HCT116 (cell line): ENCODE data around the gene PLD1. TPM values are rescaled to one million over a fixed set of nuclear protein-coding genes. Genes with fewer than 3 reads are reported as not detected.

Experiments
- ATAC-seq: fragments of 200-7000 bp; cut with Tn5 transposase; 2 replicates; pipeline ENCODE4 v1.9.1; 2020; ENCODE audit warnings: mild to moderate bottlenecking, moderate library complexity
- BruUV-seq: library from RNA; stranded (reverse); fragments of 400-500 nt; replicated peaks from 2 replicates; lab custom pipeline; 2021; lab: Mats Ljungman, UMichigan
- CTCF ChIA-PET: fragments of 300-600 bp; sonication (Branson Sonifier 250); formaldehyde crosslinking; loops from one replicate; lab custom pipeline; 2021; ENCODE audit warnings: antibody characterized with exemption; lab: Charles Lee
- POLR2A ChIA-PET: fragments of 300-600, 350-600 bp; sonication (Branson Sonifier 250); formaldehyde crosslinking; loops from one replicate; lab custom pipeline; 2021; ENCODE audit warnings: antibody characterized with exemption; lab: Charles Lee
- RAD21 ChIA-PET, 2 experiments: fragments of 300-600 bp; sonication (Branson Sonifier 250); formaldehyde crosslinking; loops; one replicate each; lab custom pipeline; 2023; ENCODE audit warnings: low total read pairs in 2 of 2; ENCODE audit not compliant: uncharacterized antibody in 2 of 2, unreplicated experiment in 2 of 2, low non-redundant PET in 1 of 2; lab: Charles Lee
- DNase-seq: peaks from one replicate; pipeline ENCODE4 v3.0.0-alpha.2; 2010; ENCODE audit warnings: low read depth, low spot score
- H2AFZ ChIP-seq: fragments of 200-600 bp; shearing (Covaris generic), sonication (generic); 2 replicates; pipeline ENCODE4 v1.6.1; 2017; ENCODE audit warnings: low read depth, mixed run types, mixed read lengths, antibody characterized with exemption, low read length; ENCODE audit not compliant: poor library complexity, severe bottlenecking
- H3K27ac ChIP-seq: 2 replicates; pipeline ENCODE4 v1.5.1; 2012; ENCODE audit warnings: low read depth, low read length
- H3K27me3 ChIP-seq: fragments of 200-600 bp; sonication (generic); 2 replicates; pipeline ENCODE4 v1.6.1; 2016; ENCODE audit warnings: mixed run types, low read length, mixed read lengths; ENCODE audit not compliant: insufficient read depth
- H3K36me3 ChIP-seq, 2 experiments: fragments of 200-500 bp in 1 of 2; fragments of 200-600 bp in 1 of 2; sonication (Bioruptor generic) in 1 of 2; sonication (generic) in 1 of 2; 2 replicates each; pipeline versions ENCODE4 v1.5.1 to v1.6.1; 2014 to 2016; ENCODE audit warnings: low read length in 2 of 2, inconsistent platforms in 1 of 2, mixed read lengths in 1 of 2, mixed run types in 1 of 2; ENCODE audit not compliant: insufficient read depth in 2 of 2, control insufficient read depth in 1 of 2
- H3K4me1 ChIP-seq, 2 experiments: fragments of 200-600 bp in 1 of 2; sonication (generic) in 1 of 2; 2 replicates each; pipeline versions ENCODE4 v1.5.1 to v1.6.1; 2012 to 2017; ENCODE audit warnings: low read length in 2 of 2, inconsistent platforms in 1 of 2, mild to moderate bottlenecking in 1 of 2, mixed read lengths in 1 of 2, mixed run types in 1 of 2, moderate library complexity in 1 of 2; ENCODE audit not compliant: insufficient read depth in 2 of 2, control insufficient read depth in 1 of 2
- H3K4me2 ChIP-seq: fragments of 200-600 bp; sonication (generic); 2 replicates; pipeline ENCODE4 v1.6.1; 2017; ENCODE audit warnings: mixed run types, low read length, mixed read lengths
- H3K4me3 ChIP-seq, 2 experiments: fragments of 200-600 bp in 1 of 2; sonication (generic) in 1 of 2; replicated peaks in 1 of 2; 2 replicates each; pipeline ENCODE4 v1.5.1; 2011 to 2016; ENCODE audit warnings: low read length in 2 of 2, control low read depth in 1 of 2, low read depth in 1 of 2, mild to moderate bottlenecking in 1 of 2, mixed read lengths in 1 of 2, mixed run types in 1 of 2
- H3K79me2 ChIP-seq: fragments of 200-600 bp; sonication (generic); 2 replicates; pipeline ENCODE4 v1.6.1; 2017; ENCODE audit warnings: mild to moderate bottlenecking, mixed run types, low read length, moderate library complexity, mixed read lengths; ENCODE audit not compliant: insufficient read depth
- H3K9ac ChIP-seq: fragments of 200-600 bp; sonication (generic); 2 replicates; pipeline ENCODE4 v1.6.1; 2016; ENCODE audit warnings: low read length, mixed read lengths
- H3K9me2 ChIP-seq: fragments of 200-600 bp; sonication (generic), shearing (Covaris generic); 2 replicates; pipeline ENCODE4 v1.6.1; 2017; ENCODE audit warnings: mixed run types, mild to moderate bottlenecking, moderate library complexity; ENCODE audit not compliant: insufficient read depth
- H3K9me3 ChIP-seq, 2 experiments: fragments of 200-500 bp in 1 of 2; fragments of 200-600 bp in 1 of 2; sonication (Bioruptor generic) in 1 of 2; sonication (generic) in 1 of 2; 2 replicates each; pipeline ENCODE4 v1.6.1; 2014 to 2017; ENCODE audit warnings: low read length in 2 of 2, mixed read lengths in 2 of 2, inconsistent platforms in 1 of 2, low read depth in 1 of 2, mild to moderate bottlenecking in 1 of 2, mixed run types in 1 of 2, moderate library complexity in 1 of 2; ENCODE audit not compliant: control insufficient read depth in 1 of 2, insufficient read depth in 1 of 2
- H4K20me1 ChIP-seq: fragments of 200-600 bp; sonication (generic), shearing (Covaris generic); 2 replicates; pipeline ENCODE4 v1.6.1; 2017; ENCODE audit warnings: mixed run types, mild to moderate bottlenecking, moderate library complexity; ENCODE audit not compliant: insufficient read depth
- CBX3 ChIP-seq: IDR thresholded peaks from 2 replicates; pipeline ENCODE4 v1.6.1; 2012; ENCODE audit warnings: low read depth
- CEBPB ChIP-seq: IDR thresholded peaks from 2 replicates; pipeline ENCODE4 v1.6.1; 2012; ENCODE audit warnings: low read depth
- EZH2 ChIP-seq: fragments of 200-600 bp; sonication (generic); IDR thresholded peaks from 2 replicates; pipeline ENCODE4 v1.6.1; 2017; ENCODE audit warnings: antibody characterized with exemption, mixed run types
- EZH2phosphoT487 ChIP-seq: fragments of 200-600 bp; IDR thresholded peaks from 2 replicates; pipeline ENCODE4 v1.6.1; 2018; ENCODE audit warnings: antibody characterized with exemption, borderline replicate concordance
- FOSL1 ChIP-seq: IDR thresholded peaks from 2 replicates; pipeline ENCODE4 v1.6.1; 2012; ENCODE audit warnings: low read depth
- JUND ChIP-seq: IDR thresholded peaks from 2 replicates; pipeline ENCODE4 v1.6.1; 2012
- POLR2AphosphoS5 ChIP-seq: IDR thresholded peaks from 2 replicates; pipeline ENCODE4 v1.6.1; 2011; ENCODE audit warnings: mild to moderate bottlenecking, low read depth, low read length, moderate library complexity
- RAD21 ChIP-seq: IDR thresholded peaks from 2 replicates; pipeline ENCODE4 v1.6.1; 2012; ENCODE audit warnings: low read depth, mild to moderate bottlenecking
- SIN3A ChIP-seq: IDR thresholded peaks from 2 replicates; pipeline ENCODE4 v1.6.1; 2012; ENCODE audit warnings: low read depth
- SP1 ChIP-seq: IDR thresholded peaks from 2 replicates; pipeline ENCODE4 v1.6.1; 2012; ENCODE audit warnings: low read depth
- SRF ChIP-seq: IDR thresholded peaks from 2 replicates; pipeline ENCODE4 v1.6.1; 2012; ENCODE audit warnings: low read depth
- TCF7L2 ChIP-seq: IDR thresholded peaks from 2 replicates; pipeline ENCODE4 v1.7.0; 2011; ENCODE audit warnings: borderline replicate concordance, inconsistent platforms; ENCODE audit not compliant: insufficient read depth, insufficient read length; ENCODE audit errors: extremely low read depth
- ZFX ChIP-seq: fragments of 450-650 bp; IDR thresholded peaks from 2 replicates; pipeline ENCODE4 v1.6.1; 2017
- intact Hi-C: fragments of 100-400 bp; cut with micrococcal nuclease; formaldehyde crosslinking; loops from 2 replicates; pipeline ENCODE4 v1.10.0; 2022
- total RNA-seq: library from RNA; stranded (reverse); gene quantifications from one replicate; pipeline ENCODE4 v1.2.1, GENCODE V29; 2021; ENCODE audit not compliant: unreplicated experiment
- TF ChIP-seq, protein P1 (sequence below), 3 experiments: fragments of 200-600 bp in 1 of 3; sonication (generic) in 1 of 3; IDR thresholded peaks in 2 of 3; conservative IDR thresholded peaks in 1 of 3; 2 replicates each; pipeline ENCODE4 v1.5.1; 2012 to 2017; ENCODE audit warnings: low read depth in 2 of 3, low read length in 2 of 3, antibody characterized with exemption in 1 of 3, borderline replicate concordance in 1 of 3, control low read depth in 1 of 3, mild to moderate bottlenecking in 1 of 3, mixed read lengths in 1 of 3, mixed run types in 1 of 3, moderate library complexity in 1 of 3; ENCODE audit not compliant: insufficient read depth in 1 of 3
- TF ChIP-seq, protein P2 (sequence below): IDR thresholded peaks from 2 replicates; pipeline ENCODE4 v1.6.1; 2012
- TF ChIP-seq, protein P3 (sequence below): IDR thresholded peaks from 2 replicates; pipeline ENCODE4 v1.6.1; 2012

The PLD1 gene
- total RNA-seq, 1 experiment from 2014 or later, result 8.4 TPM

DNA sequence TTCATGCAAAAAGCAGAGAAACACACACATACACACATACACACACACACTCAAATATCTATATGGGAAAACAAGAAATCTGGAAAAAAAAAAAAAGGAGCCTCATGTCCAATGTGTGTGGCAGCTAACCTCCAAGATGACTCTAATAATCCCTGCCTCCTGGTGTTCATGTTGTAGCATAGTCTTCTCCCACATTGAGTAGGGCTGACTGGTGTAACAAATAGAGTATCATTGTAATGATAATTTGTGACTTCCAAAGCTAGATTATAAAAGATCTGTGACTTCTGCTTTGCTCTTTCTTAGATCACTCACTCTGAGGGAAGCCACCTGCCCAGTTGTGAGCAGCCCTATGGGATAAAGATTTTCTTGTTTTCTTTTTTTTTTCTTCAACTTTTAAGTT lies 219.2 kb downstream of the PLD1 start:
- DNase-seq (no peak), ATAC-seq (no peak)
- no peak overlapping the region for H3K4me3 ChIP-seq
- H3K36me3 ChIP-seq, result no peaks in the 10 kb centered on the region
- no peak overlapping the region for H2AFZ ChIP-seq
- H3K27ac ChIP-seq, result no peak overlapping the region
- CTCF ChIA-PET, result no interaction called here
- no peaks in the 10 kb centered on the region for H3K9me2 ChIP-seq
- no peaks in the 10 kb centered on the region for H3K27me3 ChIP-seq
- H4K20me1 ChIP-seq, result no peaks in the 10 kb centered on the region
- no peaks in the 10 kb centered on the region for H3K9me3 ChIP-seq
- RAD21 ChIA-PET, result no interaction called here
- H3K4me1 ChIP-seq, result no peaks in the 10 kb centered on the region
- intact Hi-C loops, result no loop called here
- H3K79me2 ChIP-seq, result no peaks in the 10 kb centered on the region
- TF ChIP-seq, protein P1, sequence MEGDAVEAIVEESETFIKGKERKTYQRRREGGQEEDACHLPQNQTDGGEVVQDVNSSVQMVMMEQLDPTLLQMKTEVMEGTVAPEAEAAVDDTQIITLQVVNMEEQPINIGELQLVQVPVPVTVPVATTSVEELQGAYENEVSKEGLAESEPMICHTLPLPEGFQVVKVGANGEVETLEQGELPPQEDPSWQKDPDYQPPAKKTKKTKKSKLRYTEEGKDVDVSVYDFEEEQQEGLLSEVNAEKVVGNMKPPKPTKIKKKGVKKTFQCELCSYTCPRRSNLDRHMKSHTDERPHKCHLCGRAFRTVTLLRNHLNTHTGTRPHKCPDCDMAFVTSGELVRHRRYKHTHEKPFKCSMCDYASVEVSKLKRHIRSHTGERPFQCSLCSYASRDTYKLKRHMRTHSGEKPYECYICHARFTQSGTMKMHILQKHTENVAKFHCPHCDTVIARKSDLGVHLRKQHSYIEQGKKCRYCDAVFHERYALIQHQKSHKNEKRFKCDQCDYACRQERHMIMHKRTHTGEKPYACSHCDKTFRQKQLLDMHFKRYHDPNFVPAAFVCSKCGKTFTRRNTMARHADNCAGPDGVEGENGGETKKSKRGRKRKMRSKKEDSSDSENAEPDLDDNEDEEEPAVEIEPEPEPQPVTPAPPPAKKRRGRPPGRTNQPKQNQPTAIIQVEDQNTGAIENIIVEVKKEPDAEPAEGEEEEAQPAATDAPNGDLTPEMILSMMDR (IDR thresholded peaks at IDR 0.05 in 2 of 3, conservative IDR thresholded peaks at IDR 0.05 in 1 of 3; ENCODE audit: borderline replicate concordance in 1 of 3, insufficient read depth in 1 of 3, low read depth in 2 of 3, low read length in 2 of 3), result 0 out of 6 replicates have a peak, but pooled peaks of 1 of the 3 experiments have one; percentile 10
- TF ChIP-seq TCF7L2, result no peak
- no TSS peak for BruUV-seq
- POLR2A ChIA-PET, result no interaction called here
- no peak overlapping the region for H3K9ac ChIP-seq
- H3K4me2 ChIP-seq, result no peak overlapping the region

DNA sequence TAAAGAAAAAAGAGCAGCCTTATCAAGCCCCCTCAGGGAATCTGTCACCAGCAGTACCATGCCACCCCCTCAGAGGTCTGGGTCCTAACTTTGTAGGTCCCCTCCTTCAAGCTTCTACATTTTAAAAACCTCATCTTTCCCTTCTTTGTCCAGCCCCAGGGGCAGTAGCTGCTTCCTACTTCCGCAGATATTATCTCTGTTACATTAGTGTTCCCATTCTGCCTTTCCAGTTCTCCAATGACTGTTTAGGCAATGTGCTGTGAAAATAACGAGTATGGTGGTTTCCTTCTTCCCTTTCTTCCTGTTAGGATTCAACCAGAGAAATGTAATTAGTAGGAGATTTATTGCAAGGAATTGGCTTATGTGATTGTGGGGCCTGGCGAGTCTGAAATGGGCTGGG lies 224.0 kb downstream of the PLD1 start:
- CTCF ChIA-PET, result no interaction called here
- RAD21 ChIA-PET, result no interaction called here
- no peak for TF ChIP-seq SRF
- TF ChIP-seq POLR2AphosphoS5, result no peak
- TF ChIP-seq SP1, result no peak
- no peak for TF ChIP-seq ZFX
- TF ChIP-seq EZH2, result no peak
- no peak for TF ChIP-seq SIN3A
- TF ChIP-seq RAD21, result no peak
- TF ChIP-seq CBX3, result no peak
- TF ChIP-seq, protein P2, sequence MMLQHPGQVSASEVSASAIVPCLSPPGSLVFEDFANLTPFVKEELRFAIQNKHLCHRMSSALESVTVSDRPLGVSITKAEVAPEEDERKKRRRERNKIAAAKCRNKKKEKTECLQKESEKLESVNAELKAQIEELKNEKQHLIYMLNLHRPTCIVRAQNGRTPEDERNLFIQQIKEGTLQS, result no peak
- no peak for TF ChIP-seq EZH2phosphoT487
- no peak for TF ChIP-seq FOSL1
- TF ChIP-seq, protein P1 (IDR thresholded peaks at IDR 0.05 in 2 of 3, conservative IDR thresholded peaks at IDR 0.05 in 1 of 3; ENCODE audit: borderline replicate concordance in 1 of 3, insufficient read depth in 1 of 3, low read depth in 2 of 3, low read length in 2 of 3), result no peak
- no peak for TF ChIP-seq JUND
- TF ChIP-seq TCF7L2, result no peak
- TF ChIP-seq, protein P3, sequence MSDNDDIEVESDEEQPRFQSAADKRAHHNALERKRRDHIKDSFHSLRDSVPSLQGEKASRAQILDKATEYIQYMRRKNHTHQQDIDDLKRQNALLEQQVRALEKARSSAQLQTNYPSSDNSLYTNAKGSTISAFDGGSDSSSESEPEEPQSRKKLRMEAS, result no peak
- no peak for TF ChIP-seq CEBPB

More for the DNA sequence above, 224.0 kb downstream of the PLD1 start:
- H3K9me3 ChIP-seq, result no peaks in the 10 kb centered on the region
- POLR2A ChIA-PET, result no interaction called here
- intact Hi-C loops, result no loop called here
- H3K4me2 ChIP-seq, result no peak overlapping the region
- H3K27ac ChIP-seq, result no peak overlapping the region
- no peak overlapping the region for H3K4me3 ChIP-seq
- no peak overlapping the region for H3K9ac ChIP-seq
- no peaks in the 10 kb centered on the region for H3K79me2 ChIP-seq
- DNase-seq, result no peak
- ATAC-seq, result no peak
- no peaks in the 10 kb centered on the region for H3K27me3 ChIP-seq
- H4K20me1 ChIP-seq, result no peaks in the 10 kb centered on the region
- no peak overlapping the region for H2AFZ ChIP-seq
- H3K4me1 ChIP-seq, result no peaks in the 10 kb centered on the region
- no peaks in the 10 kb centered on the region for H3K9me2 ChIP-seq
- H3K36me3 ChIP-seq, result no peaks in the 10 kb centered on the region
- BruUV-seq, result no TSS peak
